WTC11 (cell line): Measurements from ENCODE around the gene CAPN13. TPM values are rescaled to one million over a fixed set of nuclear protein-coding genes. Genes with fewer than 3 reads are reported as not detected.

Experiments
- ATAC-seq: fragments of 200-7000 bp; cut with Tn5 transposase; 2 replicates; pipeline ENCODE4 v1.10.0; 2021; ENCODE audit warnings: mild to moderate bottlenecking, moderate library complexity
- CTCF ChIA-PET: fragments of 300-600 bp; sonication (Branson Sonifier 250); formaldehyde crosslinking; loops from one replicate; lab custom pipeline; 2021; ENCODE audit warnings: antibody characterized with exemption; lab: Charles Lee
- POLR2A ChIA-PET: fragments of 350-600 bp; sonication (Branson Sonifier 250); formaldehyde crosslinking; loops from one replicate; lab custom pipeline; 2021; ENCODE audit warnings: antibody characterized with exemption; lab: Charles Lee
- DNase-seq: peaks from one replicate; pipeline ENCODE4 v3.0.0; 2021; ENCODE audit warnings: low spot score
- H3K27ac Mint-ChIP-seq: 2 replicates; pipeline ENCODE4 v1.8.0; 2021; ENCODE audit warnings: mixed read lengths
- H3K27me3 Mint-ChIP-seq: 2 replicates; pipeline ENCODE4 v1.8.0; 2021; ENCODE audit warnings: low read depth, mild to moderate bottlenecking, moderate library complexity, mixed read lengths
- H3K36me3 Mint-ChIP-seq: 2 replicates; pipeline ENCODE4 v1.8.0; 2021; ENCODE audit warnings: mixed read lengths
- H3K4me1 Mint-ChIP-seq: 2 replicates; pipeline ENCODE4 v1.8.0; 2022; ENCODE audit warnings: mixed read lengths
- H3K4me3 Mint-ChIP-seq: 2 replicates; pipeline ENCODE4 v1.8.0; 2021; ENCODE audit warnings: mild to moderate bottlenecking, moderate library complexity, mixed read lengths
- H3K9me3 Mint-ChIP-seq: 2 replicates; pipeline ENCODE4 v1.8.0; 2021; ENCODE audit warnings: mixed read lengths
- FOXP4 ChIP-seq: sonication (generic); formaldehyde crosslinking; IDR thresholded peaks from 2 replicates; pipeline ENCODE4 v1.8.0; 2022; ENCODE audit warnings: mild to moderate bottlenecking, missing genetic modification reagents
- GABPB1 ChIP-seq: sonication (generic); formaldehyde crosslinking; IDR thresholded peaks from 2 replicates; pipeline ENCODE4 v1.8.1; 2023; ENCODE audit warnings: mild to moderate bottlenecking, missing genetic modification reagents
- GRHL2 ChIP-seq: fragments of 250-450 bp; sonication (Bioruptor Pico); IDR thresholded peaks from 2 replicates; pipeline ENCODE4 v1.8.0; 2022; ENCODE audit warnings: mild to moderate bottlenecking, moderate library complexity; ENCODE audit not compliant: insufficient replicate concordance, severe bottlenecking
- HMGA2 ChIP-seq: fragments of 250-450 bp; sonication (Bioruptor Pico); IDR thresholded peaks from 2 replicates; pipeline ENCODE4 v1.4.0; 2021; ENCODE audit warnings: mild to moderate bottlenecking, moderate library complexity
- IRF2 ChIP-seq: sonication (generic); formaldehyde crosslinking; IDR thresholded peaks from 2 replicates; pipeline ENCODE4 v1.8.0; 2022; ENCODE audit warnings: low read depth, missing genetic modification reagents, borderline replicate concordance
- MLX ChIP-seq: sonication (generic); formaldehyde crosslinking; IDR thresholded peaks from 2 replicates; pipeline ENCODE4 v1.8.1; 2023; ENCODE audit warnings: mild to moderate bottlenecking, missing genetic modification reagents, moderate library complexity
- MXD4 ChIP-seq: fragments of 250-450 bp; sonication (Bioruptor Pico); IDR thresholded peaks from 2 replicates; pipeline ENCODE4 v1.8.0; 2021; ENCODE audit warnings: mild to moderate bottlenecking, moderate library complexity, borderline replicate concordance
- NR2C2 ChIP-seq: sonication (generic); formaldehyde crosslinking; IDR thresholded peaks from 2 replicates; pipeline ENCODE4 v1.8.0; 2022; ENCODE audit warnings: mild to moderate bottlenecking, missing genetic modification reagents
- RELA ChIP-seq: sonication (generic); formaldehyde crosslinking; IDR thresholded peaks from 2 replicates; pipeline ENCODE4 v1.8.1; 2022; ENCODE audit warnings: missing genetic modification reagents, mild to moderate bottlenecking, borderline replicate concordance
- RORB ChIP-seq: fragments of 250-450 bp; sonication (Bioruptor Pico); IDR thresholded peaks from 2 replicates; pipeline ENCODE4 v1.9.0; 2021; ENCODE audit warnings: mild to moderate bottlenecking
- SOX15 ChIP-seq: fragments of 250-450 bp; sonication (Bioruptor Pico); IDR thresholded peaks from 2 replicates; pipeline ENCODE4 v1.9.0; 2021; ENCODE audit warnings: mild to moderate bottlenecking
- ZBTB21 ChIP-seq: sonication (generic); formaldehyde crosslinking; IDR thresholded peaks from 2 replicates; pipeline ENCODE4 v1.8.1; 2023; ENCODE audit warnings: mild to moderate bottlenecking, missing genetic modification reagents, borderline replicate concordance
- ZNF396 ChIP-seq: fragments of 250-450 bp; sonication (Bioruptor Pico); IDR thresholded peaks from 2 replicates; pipeline ENCODE4 v1.8.0; 2021; ENCODE audit warnings: mild to moderate bottlenecking, moderate library complexity, borderline replicate concordance
- ZNF416 ChIP-seq: fragments of 250-450 bp; sonication (Bioruptor Pico); IDR thresholded peaks from 2 replicates; pipeline ENCODE4 v1.9.0; 2021; ENCODE audit warnings: mild to moderate bottlenecking, inconsistent platforms
- total RNA-seq: library from RNA; stranded (reverse); gene quantifications from 3 replicates; pipeline ENCODE4 v1.2.3, GENCODE V29; 2021
- TF ChIP-seq, protein P1 (sequence below): sonication (generic); formaldehyde crosslinking; IDR thresholded peaks from 2 replicates; pipeline ENCODE4 v1.8.0; 2022; ENCODE audit warnings: mild to moderate bottlenecking, missing genetic modification reagents
- TF ChIP-seq, protein P2 (sequence below): sonication (generic); formaldehyde crosslinking; IDR thresholded peaks from 2 replicates; pipeline ENCODE4 v1.8.0; 2022; ENCODE audit warnings: mild to moderate bottlenecking, missing genetic modification reagents

Gene CAPN13
- total RNA-seq, 1 experiment from 2014 or later: 1.7 TPM

DNA sequence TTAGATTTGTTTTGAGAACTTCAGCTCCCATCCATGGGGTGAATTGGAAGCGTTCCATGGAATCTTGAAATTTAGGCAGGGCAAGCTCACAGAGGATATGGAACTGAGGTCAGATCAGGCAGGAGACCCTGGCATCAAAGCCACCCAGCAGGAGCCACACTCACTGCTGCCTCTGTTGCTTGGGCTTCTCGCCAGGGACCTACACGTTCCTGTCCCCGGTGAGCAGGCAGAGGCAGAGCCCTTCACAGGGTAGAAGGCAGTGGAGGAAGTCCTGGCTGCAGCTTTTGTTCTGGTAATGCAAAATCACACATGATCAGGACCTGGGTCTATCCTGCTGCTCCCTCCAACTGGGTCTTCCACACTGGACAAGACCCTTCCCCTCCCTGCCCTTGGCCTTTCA lies 42.1 kb downstream of the CAPN13 start:
- H3K4me1 Mint-ChIP-seq: peaks cover 11% of the 10 kb centered on the region
- no peak overlapping the region for H3K4me3 Mint-ChIP-seq
- no peaks in the 10 kb centered on the region; the same call in 1 of the 2 replicates for H3K27me3 Mint-ChIP-seq
- DNase-seq: no peak
- no peak; the same call in 1 of the 2 replicates for ATAC-seq
- H3K27ac Mint-ChIP-seq: no peak overlapping the region
- no peaks in the 10 kb centered on the region for H3K36me3 Mint-ChIP-seq
- POLR2A ChIA-PET: no interaction called here
- TF ChIP-seq HMGA2 (CRISPR knock-in tag) (no peak), GRHL2 (CRISPR knock-in tag) (no peak), FOXP4 (CRISPR knock-in tag) (no peak), MXD4 (CRISPR knock-in tag) (no peak), NR2C2 (CRISPR knock-in tag) (no peak), IRF2 (CRISPR knock-in tag) (no peak)
- TF ChIP-seq, protein P1, sequence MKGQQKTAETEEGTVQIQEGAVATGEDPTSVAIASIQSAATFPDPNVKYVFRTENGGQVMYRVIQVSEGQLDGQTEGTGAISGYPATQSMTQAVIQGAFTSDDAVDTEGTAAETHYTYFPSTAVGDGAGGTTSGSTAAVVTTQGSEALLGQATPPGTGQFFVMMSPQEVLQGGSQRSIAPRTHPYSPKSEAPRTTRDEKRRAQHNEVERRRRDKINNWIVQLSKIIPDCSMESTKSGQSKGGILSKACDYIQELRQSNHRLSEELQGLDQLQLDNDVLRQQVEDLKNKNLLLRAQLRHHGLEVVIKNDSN (CRISPR knock-in tag): no peak
- H3K9me3 Mint-ChIP-seq: no peaks in the 10 kb centered on the region
- CTCF ChIA-PET: interaction anchor here (0.6 kb wide), 1 partner anchor 422 kb away, joined by 4 read pairs; no protein-coding TSS in a partner anchor

GRCh38 chr2:30764021-30764800 lies 43.0 kb downstream of the CAPN13 start:
- CTCF ChIA-PET: no interaction called here
- no peak overlapping the region for H3K27ac Mint-ChIP-seq

GRCh38 chr2:30763151-30763660 lies 44.0 kb downstream of the CAPN13 start:
- H3K27ac Mint-ChIP-seq: no peak overlapping the region
- ChIA-PET POLR2A (no interaction called here), CTCF (no interaction called here)
- no peak for ATAC-seq
- no peak for DNase-seq
- H3K4me3 Mint-ChIP-seq: no peak overlapping the region
- no peaks in the 10 kb centered on the region; the same call in 1 of the 2 replicates for H3K27me3 Mint-ChIP-seq
- H3K9me3 Mint-ChIP-seq: no peaks in the 10 kb centered on the region
- no peak for TF ChIP-seq RORB (CRISPR knock-in tag)
- TF ChIP-seq ZNF396 (CRISPR knock-in tag): no peak
- H3K4me1 Mint-ChIP-seq: peaks cover 10% of the 10 kb centered on the region
- H3K36me3 Mint-ChIP-seq: no peaks in the 10 kb centered on the region

More at GRCh38 chr2:30764021-30764800, 43.0 kb downstream of the CAPN13 start:
- Mint-ChIP-seq H3K27me3 (no peaks in the 10 kb centered on the region; the same call in 1 of the 2 replicates), H3K4me1 (peaks cover 13% of the 10 kb centered on the region), H3K4me3 (no peak overlapping the region), H3K36me3 (no peaks in the 10 kb centered on the region), H3K9me3 (no peaks in the 10 kb centered on the region)
- ATAC-seq: no peak
- POLR2A ChIA-PET: no interaction called here
- DNase-seq: no peak
- TF ChIP-seq, protein P2, sequence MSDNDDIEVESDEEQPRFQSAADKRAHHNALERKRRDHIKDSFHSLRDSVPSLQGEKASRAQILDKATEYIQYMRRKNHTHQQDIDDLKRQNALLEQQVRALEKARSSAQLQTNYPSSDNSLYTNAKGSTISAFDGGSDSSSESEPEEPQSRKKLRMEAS (CRISPR knock-in tag): no peak
- TF ChIP-seq RELA (CRISPR knock-in tag): no peak
- TF ChIP-seq MLX (CRISPR knock-in tag): no peak
- TF ChIP-seq, all 79 proteins: peak for 0

DNA sequence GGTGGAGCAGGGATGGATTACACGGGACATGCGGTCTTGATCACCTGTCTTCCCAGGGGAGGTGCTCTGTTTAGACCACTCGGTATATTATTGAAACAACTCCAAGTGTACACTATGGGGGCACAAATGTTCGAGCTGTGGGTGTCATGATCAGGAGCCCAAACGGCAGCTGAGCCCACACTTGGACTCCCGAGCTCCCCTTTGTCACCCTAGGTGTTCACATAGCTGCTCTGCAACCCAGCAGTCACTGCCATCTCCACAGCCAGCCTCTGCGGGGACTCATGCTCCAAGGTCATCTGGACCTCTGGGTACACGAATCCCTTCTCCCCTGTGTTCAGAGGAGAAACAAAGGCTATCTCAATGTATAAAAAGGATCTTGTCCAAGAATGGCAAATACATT lies 46.0 kb downstream of the CAPN13 start:
- no peak for TF ChIP-seq ZBTB21 (CRISPR knock-in tag)
- TF ChIP-seq GABPB1: no peak
- TF ChIP-seq ZNF416 (CRISPR knock-in tag): no peak
- no peak for TF ChIP-seq GRHL2 (CRISPR knock-in tag)
- TF ChIP-seq SOX15: no peak
- no peak overlapping the region for H3K4me3 Mint-ChIP-seq
- no peaks in the 10 kb centered on the region for H3K36me3 Mint-ChIP-seq
- no peaks in the 10 kb centered on the region; the same call in 1 of the 2 replicates for H3K27me3 Mint-ChIP-seq
- DNase-seq: no peak
- H3K4me1 Mint-ChIP-seq: peaks cover 13% of the 10 kb centered on the region
- POLR2A ChIA-PET: no interaction called here
- CTCF ChIA-PET: interaction anchor here (1.2 kb wide), 1 partner anchor 50 kb away, joined by 3 read pairs; no protein-coding TSS in a partner anchor
- no peak overlapping the region for H3K27ac Mint-ChIP-seq
- no peak for ATAC-seq
- H3K9me3 Mint-ChIP-seq: no peaks in the 10 kb centered on the region
